HG02852 (cell line): ENCODE results near the gene DAPK2.

ENCODE experiments used
- ATAC-seq: cut with Tn5 transposase; IDR thresholded peaks from one replicate; pipeline ENCODE4 v1.9.1; 2021; ENCODE audit warnings: mild to moderate bottlenecking, moderate library complexity; ENCODE audit not compliant: unreplicated experiment

DAPK2 gene

GRCh38 chr15:63918901-63919348 lies 127.4 kb downstream of the DAPK2 start:
- ATAC-seq: no peak

GRCh38 chr15:63918317-63918672 lies 128.0 kb downstream of the DAPK2 start:
- ATAC-seq: no peak

GRCh38 chr15:63917588-63918316 lies 128.5 kb downstream of the DAPK2 start:
- no peak for ATAC-seq

- ATAC-seq: no peak
Measured at GRCh38 chr15:63915873-63916771, 130.2 kb downstream of the DAPK2 start.

GRCh38 chr15:63915209-63915872 lies 130.9 kb downstream of the DAPK2 start:
- no peak for ATAC-seq

- ATAC-seq: no peak
Measured at GRCh38 chr15:63913786-63914315, 132.4 kb downstream of the DAPK2 start.

- ATAC-seq: no peak
Measured at GRCh38 chr15:63913336-63913735, 132.9 kb downstream of the DAPK2 start.

- ATAC-seq: no peak
Measured at GRCh38 chr15:63912061-63912615, 134.1 kb downstream of the DAPK2 start.

- ATAC-seq: no peak
Measured at GRCh38 chr15:63911160-63911559, 135.1 kb downstream of the DAPK2 start.

GRCh38 chr15:63909819-63910437 lies 136.4 kb downstream of the DAPK2 start:
- no peak for ATAC-seq

GRCh38 chr15:63908991-63909390 lies 137.3 kb downstream of the DAPK2 start:
- ATAC-seq: no peak

GRCh38 chr15:63908281-63908680 lies 138.0 kb downstream of the DAPK2 start:
- no peak for ATAC-seq

- no peak for ATAC-seq
Measured at GRCh38 chr15:63907521-63907920, 138.8 kb downstream of the DAPK2 start.

GRCh38 chr15:63906266-63906584 lies 140.1 kb downstream of the DAPK2 start:
- no peak for ATAC-seq

- ATAC-seq: no peak
Measured at GRCh38 chr15:63905558-63906265, 140.6 kb downstream of the DAPK2 start.

GRCh38 chr15:63905131-63905530 lies 141.2 kb downstream of the DAPK2 start:
- no peak for ATAC-seq

GRCh38 chr15:63904042-63904441 lies 142.2 kb downstream of the DAPK2 start:
- no peak for ATAC-seq

- ATAC-seq: no peak
Measured at GRCh38 chr15:63902671-63903035, 143.6 kb downstream of the DAPK2 start.

GRCh38 chr15:63901912-63902670 lies 144.2 kb downstream of the DAPK2 start:
- ATAC-seq: no peak
